H1 (cell line): ENCODE results near the gene INVS.

ENCODE experiments used
- EZH2 ChIP-seq: fragments of 200-600 bp; sonication (generic); IDR thresholded peaks from 2 replicates; pipeline ENCODE4 v1.7.1; 2012; ENCODE audit warnings: low read depth, mild to moderate bottlenecking, moderate library complexity, low read length, inconsistent platforms; ENCODE audit not compliant: severe bottlenecking
- KDM5A ChIP-seq: fragments of 200-600 bp; IDR thresholded peaks from 2 replicates; pipeline ENCODE4 v1.7.1; 2012; ENCODE audit warnings: mild to moderate bottlenecking, low read length, inconsistent platforms, mixed read lengths
- MAFK ChIP-seq: IDR thresholded peaks from 2 replicates; pipeline ENCODE4 v1.6.1; 2012; ENCODE audit warnings: low read depth, mild to moderate bottlenecking, improper control_type of control experiment, low read length
- PHF8 ChIP-seq: fragments of 200-600 bp; sonication (generic); conservative IDR thresholded peaks from 2 replicates; pipeline ENCODE4 v1.7.1; 2012; ENCODE audit warnings: low read depth, mild to moderate bottlenecking, inconsistent platforms, low read length, moderate library complexity
- RNF2 ChIP-seq: fragments of 200-900, 300-1000 bp; sonication (generic); IDR thresholded peaks from 2 replicates; pipeline ENCODE4 v1.7.1; 2016; ENCODE audit warnings: borderline replicate concordance, low read depth, mild to moderate bottlenecking, antibody characterized with exemption, low read length; ENCODE audit not compliant: poor library complexity, severe bottlenecking; ENCODE audit errors: missing control alignments
- TAF1 ChIP-seq: IDR thresholded peaks from 2 replicates; pipeline ENCODE4 v1.6.1; 2011; ENCODE audit warnings: mild to moderate bottlenecking, low read depth, low read length
- TF ChIP-seq, protein P1 (sequence below), 3 experiments: IDR thresholded peaks; 1 replicate in 2 of 3; 2 replicates in 1 of 3; pipeline versions ENCODE4 v1.5.1 to v1.6.1; 2011; ENCODE audit warnings: low read length in 3 of 3, mild to moderate bottlenecking in 3 of 3, inconsistent platforms in 2 of 3, low read depth in 1 of 3, moderate library complexity in 1 of 3; ENCODE audit not compliant: insufficient read depth in 1 of 3; ENCODE audit errors: control extremely low read depth in 1 of 3

DNA sequence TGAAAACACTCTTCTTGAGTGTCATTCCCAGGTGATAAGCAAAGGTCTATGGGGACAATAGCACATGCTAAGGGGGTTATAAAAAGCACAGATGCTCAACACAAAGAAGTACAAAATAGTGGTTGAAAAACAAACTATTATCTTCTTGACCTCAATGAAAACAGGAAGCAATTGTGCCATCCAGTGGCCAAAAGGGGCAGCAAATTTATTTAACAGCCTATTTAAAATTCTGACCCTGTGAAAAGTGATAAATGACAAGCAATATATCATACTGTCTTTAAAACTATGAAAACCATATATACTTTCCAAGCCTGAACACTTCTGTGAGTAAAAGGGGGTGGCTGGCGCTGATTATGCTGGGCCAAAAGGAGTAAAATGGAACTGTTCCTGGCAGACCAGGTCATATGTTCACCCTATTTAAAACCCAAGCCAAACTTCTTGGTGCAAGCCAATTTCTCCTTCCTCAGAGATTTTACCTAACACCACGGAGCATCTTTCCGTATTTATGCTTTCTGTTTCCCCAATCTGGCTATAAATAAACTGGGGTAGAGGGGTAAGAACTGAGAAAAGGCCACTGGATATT is 224.0 kb downstream of the INVS start:
- TF ChIP-seq PHF8 (no peak), MAFK (no peak), RNF2 (no peak), EZH2 (no peak), TAF1 (no peak), KDM5A (no peak)
- TF ChIP-seq, protein P1, sequence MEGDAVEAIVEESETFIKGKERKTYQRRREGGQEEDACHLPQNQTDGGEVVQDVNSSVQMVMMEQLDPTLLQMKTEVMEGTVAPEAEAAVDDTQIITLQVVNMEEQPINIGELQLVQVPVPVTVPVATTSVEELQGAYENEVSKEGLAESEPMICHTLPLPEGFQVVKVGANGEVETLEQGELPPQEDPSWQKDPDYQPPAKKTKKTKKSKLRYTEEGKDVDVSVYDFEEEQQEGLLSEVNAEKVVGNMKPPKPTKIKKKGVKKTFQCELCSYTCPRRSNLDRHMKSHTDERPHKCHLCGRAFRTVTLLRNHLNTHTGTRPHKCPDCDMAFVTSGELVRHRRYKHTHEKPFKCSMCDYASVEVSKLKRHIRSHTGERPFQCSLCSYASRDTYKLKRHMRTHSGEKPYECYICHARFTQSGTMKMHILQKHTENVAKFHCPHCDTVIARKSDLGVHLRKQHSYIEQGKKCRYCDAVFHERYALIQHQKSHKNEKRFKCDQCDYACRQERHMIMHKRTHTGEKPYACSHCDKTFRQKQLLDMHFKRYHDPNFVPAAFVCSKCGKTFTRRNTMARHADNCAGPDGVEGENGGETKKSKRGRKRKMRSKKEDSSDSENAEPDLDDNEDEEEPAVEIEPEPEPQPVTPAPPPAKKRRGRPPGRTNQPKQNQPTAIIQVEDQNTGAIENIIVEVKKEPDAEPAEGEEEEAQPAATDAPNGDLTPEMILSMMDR (IDR thresholded peaks at IDR 0.05; ENCODE audit: control extremely low read depth in 1 of 3, insufficient read depth in 1 of 3, low read depth in 1 of 3, low read length in 3 of 3): peak in 2 of 3 experiments; percentile 46 to 68; a peak in 2 of 4 replicates
